GM21447 (cell line): ENCODE data around the gene ZCCHC10.
A peak's percentile ranks its signal among the peaks of the same experiment; 100 is the strongest.
"Not testable (repeated sequence)": the region's sequence is repeated elsewhere in the genome, so short reads cannot be mapped to it uniquely, and the experiment has no call there.

Experiments
- ATAC-seq: cut with Tn5 transposase; IDR thresholded peaks from one replicate; pipeline ENCODE4 v1.9.1; 2021; ENCODE audit not compliant: unreplicated experiment

ZCCHC10 gene

GRCh38 chr5:132979976-132980375, 46.4 kb downstream of the ZCCHC10 start:
- ATAC-seq, result no peak

DNA sequence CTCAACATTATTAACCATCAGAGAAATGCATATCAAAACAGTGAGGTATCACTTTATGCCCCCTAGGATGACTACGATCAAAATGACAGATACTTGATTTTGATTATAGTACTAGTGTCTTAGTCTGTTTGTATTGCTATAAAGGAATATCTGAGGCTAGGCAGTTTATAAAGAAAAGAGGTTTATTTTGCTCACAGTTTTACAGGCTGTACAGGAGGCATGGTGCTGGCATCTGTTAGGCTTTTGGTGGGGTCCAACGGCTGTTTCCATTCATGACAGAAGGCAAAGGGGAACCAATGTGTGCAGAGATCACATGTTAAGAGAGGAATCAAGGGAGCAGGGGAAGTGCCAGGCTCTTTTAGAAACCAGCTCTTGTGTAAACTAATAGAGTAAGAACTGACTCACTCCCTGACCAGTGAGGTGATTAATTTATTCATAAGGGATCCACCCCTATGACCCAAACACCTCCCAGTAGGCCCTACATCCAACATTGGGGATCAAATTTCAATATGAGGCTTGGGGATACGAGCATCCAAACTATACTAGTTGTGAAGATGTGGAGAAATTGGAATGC, 46.9 kb downstream of the ZCCHC10 start:
- ATAC-seq, result no peak

DNA sequence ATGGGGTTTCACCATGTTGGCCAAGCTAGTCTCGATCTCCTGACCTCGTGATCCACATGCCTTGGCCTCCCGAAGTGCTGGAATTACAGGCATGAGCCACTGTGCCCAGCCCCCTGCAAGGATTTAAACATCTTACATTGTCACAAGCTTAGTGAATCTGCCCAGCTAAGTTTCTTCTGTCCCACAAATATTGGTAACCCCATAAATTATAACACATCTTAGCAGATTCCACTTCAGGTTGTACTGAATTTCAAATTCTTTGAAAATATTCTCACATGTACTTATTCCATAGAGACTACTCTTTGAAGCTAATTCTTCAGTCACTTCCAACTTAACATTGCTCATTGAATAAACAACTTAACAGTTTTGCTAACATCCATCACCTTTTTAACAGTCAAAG, 49.5 kb downstream of the ZCCHC10 start:
- no peak for ATAC-seq

- not testable (repeated sequence) for ATAC-seq
Measured at GRCh38 chr5:132972436-132972828, 53.9 kb downstream of the ZCCHC10 start.

DNA sequence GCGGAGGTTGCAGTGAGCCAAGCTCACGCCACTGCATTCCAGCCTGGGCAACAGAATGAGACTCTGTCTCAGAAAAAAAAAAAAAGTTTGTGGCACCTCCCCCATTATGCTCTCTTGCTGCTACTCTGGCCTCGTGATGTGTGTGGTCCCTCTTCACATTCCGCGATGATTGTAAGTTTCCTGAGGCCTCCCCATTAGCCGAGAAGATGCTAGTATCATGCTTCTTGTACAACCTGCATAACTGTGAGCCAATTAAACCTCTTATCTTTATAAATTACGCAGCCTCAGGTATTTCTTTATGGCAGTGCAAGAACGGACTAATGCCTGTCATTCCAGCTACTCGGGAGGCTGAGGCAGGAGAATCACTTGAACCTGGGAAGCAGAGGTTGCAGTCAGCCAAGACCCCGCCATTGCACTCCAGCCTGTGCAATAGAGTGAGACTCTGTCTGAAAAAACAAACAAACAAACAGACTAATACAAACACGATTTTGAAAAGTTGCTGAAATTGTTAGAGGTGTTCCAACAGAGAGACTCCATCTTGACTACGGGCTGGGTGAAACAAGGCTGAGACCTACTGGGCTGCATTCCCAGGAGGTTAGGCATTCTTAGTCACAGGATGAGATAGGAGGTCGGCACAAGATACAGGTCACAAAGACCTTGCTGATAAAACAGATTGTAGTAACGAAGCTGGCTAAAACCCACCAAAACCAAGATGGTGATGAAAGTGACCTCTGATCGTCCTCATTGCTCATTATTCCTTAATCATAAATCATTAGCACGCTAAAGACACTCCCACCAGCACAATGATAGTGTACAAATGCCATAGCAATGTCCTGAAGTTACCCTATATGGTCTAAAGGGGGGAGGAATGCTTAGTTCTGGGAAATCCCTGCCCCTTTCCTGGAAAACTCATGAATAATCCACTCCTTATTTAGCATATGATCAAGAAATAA, 54.6 kb downstream of the ZCCHC10 start:
- no peak for ATAC-seq

DNA sequence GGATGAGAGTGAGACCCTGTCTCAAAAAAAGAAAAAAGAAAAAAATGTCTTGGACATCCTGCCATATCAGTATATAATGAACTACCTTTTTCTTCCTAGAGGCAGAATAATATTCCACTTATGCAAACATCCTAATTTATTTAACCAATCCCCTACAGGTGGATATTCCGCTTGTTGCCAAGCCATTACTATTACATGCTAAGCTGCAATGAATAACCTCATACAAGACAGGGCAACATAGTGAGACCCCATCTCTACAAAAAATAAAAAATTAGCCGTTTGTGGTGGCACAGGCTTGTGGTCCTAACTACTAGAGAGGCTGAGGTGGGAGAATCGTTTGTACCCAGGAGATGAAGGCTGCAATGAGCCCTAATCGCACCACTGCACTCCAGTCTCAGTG, 61.2 kb downstream of the ZCCHC10 start:
- no peak for ATAC-seq

- ATAC-seq, result peak; percentile 91
Measured at GRCh38 chr5:132963171-132964104, 62.9 kb downstream of the ZCCHC10 start, which contains the start of gene AFF4. Gene AFF4, minus strand, starts transcription at chr5:132963634. Its CDS starts 26,445 bp downstream, at chr5:132937189.

DNA sequence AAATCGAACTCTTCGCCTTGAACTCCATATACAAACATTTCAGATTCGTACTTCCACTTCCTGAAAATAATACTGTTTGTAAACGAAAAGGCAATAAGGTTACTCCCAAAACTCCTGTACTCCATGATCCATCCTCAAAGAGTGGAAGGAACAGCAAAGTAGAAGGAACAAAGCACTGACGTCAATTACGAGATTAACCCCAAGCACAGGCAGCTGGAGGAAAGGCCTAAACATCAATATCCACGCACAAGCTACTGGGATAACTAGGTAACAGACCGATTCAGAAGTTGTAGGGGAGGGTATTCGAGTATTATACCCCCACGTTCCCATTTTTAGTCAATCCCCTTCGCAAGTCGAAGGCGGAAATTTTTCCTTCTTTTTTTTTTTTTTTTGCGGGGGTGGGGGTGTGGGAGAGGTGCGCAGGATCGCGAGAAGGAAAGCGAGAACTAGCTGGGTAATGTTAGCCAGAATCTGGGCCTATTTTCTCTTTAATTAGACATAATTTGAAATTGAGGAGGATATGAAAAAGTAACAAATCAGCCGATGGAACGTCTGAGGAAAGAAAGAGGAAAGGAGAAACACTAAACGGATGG, 63.8 kb downstream of the ZCCHC10 start:
- ATAC-seq, result no peak

GRCh38 chr5:132961887-132962286, 64.5 kb downstream of the ZCCHC10 start:
- no peak for ATAC-seq

- ATAC-seq, result not testable (repeated sequence)
Measured at GRCh38 chr5:132961123-132961815, 65.1 kb downstream of the ZCCHC10 start.

DNA sequence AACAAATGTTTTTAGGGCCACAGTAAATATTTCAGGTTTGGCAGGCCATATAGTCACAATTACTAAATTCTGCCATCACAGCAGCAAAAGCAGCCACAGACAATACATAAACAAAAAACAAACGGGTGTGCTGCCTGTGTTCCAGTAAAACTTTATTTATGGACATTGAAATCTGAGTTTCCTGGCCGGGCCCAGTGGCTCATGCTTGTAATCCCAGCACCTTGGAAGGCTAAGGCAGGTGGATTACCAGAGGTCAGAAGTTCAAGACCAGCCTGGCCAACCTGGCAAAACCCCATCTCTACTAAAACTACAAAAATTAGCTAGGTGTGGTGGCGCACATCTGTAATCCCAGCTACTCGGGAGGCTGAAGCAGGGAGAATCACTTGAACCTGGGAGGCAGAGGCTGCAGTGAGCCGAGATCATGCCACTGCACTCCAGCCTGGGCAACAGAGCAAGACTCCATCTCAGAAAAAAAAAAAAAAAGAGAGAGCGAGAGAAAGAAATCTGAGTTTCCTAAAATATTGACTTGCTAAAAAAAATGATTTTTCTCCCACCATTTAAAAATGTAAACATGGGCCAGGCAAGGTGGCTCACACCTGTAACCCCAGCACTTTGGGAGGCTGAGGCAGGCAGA, 70.1 kb downstream of the ZCCHC10 start:
- ATAC-seq, result not testable (repeated sequence)

GRCh38 chr5:132953710-132954109, 72.6 kb downstream of the ZCCHC10 start:
- no peak for ATAC-seq

DNA sequence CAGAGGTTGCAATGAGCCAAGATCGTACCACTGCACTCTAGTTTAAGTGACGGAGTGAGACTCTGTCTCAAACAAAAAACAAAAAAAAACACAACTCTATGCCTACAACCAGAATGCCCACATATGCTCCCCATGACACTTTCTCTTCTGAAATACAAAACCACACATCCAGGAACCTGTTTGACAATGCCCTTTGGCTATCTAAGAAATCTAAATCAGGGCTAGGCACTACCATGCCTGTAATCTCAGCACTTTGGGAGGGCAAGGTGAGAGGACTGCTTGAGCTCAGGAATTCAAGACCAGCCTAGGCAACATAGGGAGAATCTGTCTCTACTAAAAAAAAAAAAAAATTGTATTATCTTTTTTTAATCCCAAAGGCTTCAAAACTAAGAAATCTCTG, 73.5 kb downstream of the ZCCHC10 start:
- ATAC-seq, result no peak

GRCh38 chr5:132951897-132952296, 74.5 kb downstream of the ZCCHC10 start:
- no peak for ATAC-seq

DNA sequence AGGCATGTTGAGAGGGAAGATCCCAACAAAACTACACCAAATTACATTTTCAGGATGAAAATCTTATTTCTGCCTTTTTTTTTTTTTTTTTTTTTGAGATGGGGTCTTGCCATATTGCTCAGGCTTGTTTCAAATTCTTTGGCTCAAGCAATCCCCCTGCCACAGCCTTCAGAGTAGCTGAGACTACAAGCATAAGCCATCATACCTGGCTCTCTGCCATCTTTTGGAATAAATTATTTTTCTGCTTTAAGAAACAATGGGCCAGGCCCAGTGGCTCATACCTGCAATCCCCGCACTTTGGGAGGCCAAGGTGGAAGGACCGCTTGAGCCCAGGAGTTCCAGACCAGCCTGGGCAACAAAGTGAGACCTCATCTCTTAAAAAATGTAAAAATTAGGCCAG, 77.2 kb downstream of the ZCCHC10 start:
- ATAC-seq, result no peak

DNA sequence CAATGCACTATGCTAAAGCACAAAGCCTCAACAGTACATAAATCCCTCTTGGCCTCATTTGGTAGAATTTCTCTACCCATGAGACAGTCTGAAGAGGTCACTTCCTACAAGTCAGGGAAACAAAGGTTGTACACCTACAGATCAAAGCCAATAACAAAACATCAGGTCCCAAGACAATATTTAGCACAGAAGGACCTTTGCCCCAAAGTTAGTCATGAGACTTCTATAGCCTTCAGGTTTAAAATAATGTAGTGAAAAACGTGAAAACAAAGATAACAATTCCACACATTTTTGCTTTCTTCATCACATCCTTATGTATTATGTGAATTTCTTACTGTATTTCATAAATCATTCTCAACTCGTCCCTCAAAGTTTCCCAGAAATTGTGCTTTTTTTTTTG, 78.7 kb downstream of the ZCCHC10 start:
- ATAC-seq, result no peak
